Left ventricle myocardium inferior (tissue), 1 donor: ENCODE measurements around the gene EEFSEC. TPM values are rescaled to one million over a fixed set of nuclear protein-coding genes. Genes with fewer than 3 reads are reported as not detected.
A peak's percentile ranks its signal among the peaks of the same experiment; 100 is the strongest.

ENCODE experiments used
- DNase-seq: peaks from one replicate; pipeline ENCODE4 v3.0.0-alpha.2; 2020
- H3K27ac ChIP-seq: fragments of 200-600 bp; replicated peaks from 2 replicates; pipeline ENCODE4 v1.8.0; 2021
- H3K27me3 ChIP-seq: fragments of 200-600 bp; 2 replicates; pipeline ENCODE4 v1.8.0; 2021; ENCODE audit warnings: low read depth
- H3K36me3 ChIP-seq: fragments of 200-600 bp; 2 replicates; pipeline ENCODE4 v1.8.0; 2021
- H3K4me1 ChIP-seq: fragments of 200-600 bp; 2 replicates; pipeline ENCODE4 v1.8.0; 2021
- H3K4me3 ChIP-seq: fragments of 200-600 bp; 2 replicates; pipeline ENCODE4 v1.8.0; 2021; ENCODE audit warnings: mild to moderate bottlenecking, moderate library complexity
- H3K9me3 ChIP-seq: fragments of 200-600 bp; replicated peaks from 2 replicates; pipeline ENCODE4 v1.8.0; 2021
- intact Hi-C: fragments of 100-400 bp; cut with micrococcal nuclease; formaldehyde crosslinking; loops from one replicate; pipeline ENCODE4 v1.11.0; 2022
- total RNA-seq: library from RNA; stranded (reverse); fragmentation: NEBNext Ultra II Directional; extraction: Animal tissue kit (Norgen Biotek cat#: 25700); gene quantifications from one replicate; pipeline ENCODE4 v1.2.1, GENCODE V29; 2021
- TF ChIP-seq, protein P1 (sequence below): fragments of 200-600 bp; IDR thresholded peaks from 2 replicates; pipeline ENCODE4 v1.8.0; 2021; ENCODE audit warnings: antibody characterized with exemption, mild to moderate bottlenecking, borderline replicate concordance
- donor health status: DM: no; HTN: yes; CAD: no; lungs with severe emphysema.

EEFSEC gene
- total RNA-seq, 1 donor from 2014 or later = 23.7 TPM

DNA sequence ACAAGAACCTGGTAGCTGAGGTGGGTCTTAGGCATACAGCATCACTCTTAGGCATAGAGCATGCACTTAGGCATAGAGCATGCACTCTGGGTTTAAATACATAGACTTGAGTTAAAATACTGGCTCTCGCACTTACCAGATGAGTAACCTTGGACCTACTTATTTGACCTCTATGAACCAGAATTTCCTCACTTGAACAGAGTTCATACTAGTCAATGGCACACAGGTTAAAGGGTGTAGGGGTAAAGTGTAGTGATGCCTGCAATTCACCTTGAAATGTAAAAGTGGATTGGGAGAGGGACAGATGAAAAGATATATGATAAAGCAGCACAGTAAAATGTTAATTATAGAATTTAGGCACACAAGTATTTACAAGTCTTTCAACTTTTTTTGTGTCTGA is 31.3 kb upstream of the EEFSEC start:
- no peaks in the 10 kb centered on the region for H3K9me3 ChIP-seq
- intact Hi-C loops = no loop called here
- no peak overlapping the region for H3K4me3 ChIP-seq
- no peak for DNase-seq
- H3K36me3 ChIP-seq = peaks cover 11% of the 10 kb centered on the region
- TF ChIP-seq, protein P1, sequence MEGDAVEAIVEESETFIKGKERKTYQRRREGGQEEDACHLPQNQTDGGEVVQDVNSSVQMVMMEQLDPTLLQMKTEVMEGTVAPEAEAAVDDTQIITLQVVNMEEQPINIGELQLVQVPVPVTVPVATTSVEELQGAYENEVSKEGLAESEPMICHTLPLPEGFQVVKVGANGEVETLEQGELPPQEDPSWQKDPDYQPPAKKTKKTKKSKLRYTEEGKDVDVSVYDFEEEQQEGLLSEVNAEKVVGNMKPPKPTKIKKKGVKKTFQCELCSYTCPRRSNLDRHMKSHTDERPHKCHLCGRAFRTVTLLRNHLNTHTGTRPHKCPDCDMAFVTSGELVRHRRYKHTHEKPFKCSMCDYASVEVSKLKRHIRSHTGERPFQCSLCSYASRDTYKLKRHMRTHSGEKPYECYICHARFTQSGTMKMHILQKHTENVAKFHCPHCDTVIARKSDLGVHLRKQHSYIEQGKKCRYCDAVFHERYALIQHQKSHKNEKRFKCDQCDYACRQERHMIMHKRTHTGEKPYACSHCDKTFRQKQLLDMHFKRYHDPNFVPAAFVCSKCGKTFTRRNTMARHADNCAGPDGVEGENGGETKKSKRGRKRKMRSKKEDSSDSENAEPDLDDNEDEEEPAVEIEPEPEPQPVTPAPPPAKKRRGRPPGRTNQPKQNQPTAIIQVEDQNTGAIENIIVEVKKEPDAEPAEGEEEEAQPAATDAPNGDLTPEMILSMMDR = no peak
- no peak overlapping the region for H3K27ac ChIP-seq
- H3K27me3 ChIP-seq = no peaks in the 10 kb centered on the region
- peaks cover 24% of the 10 kb centered on the region for H3K4me1 ChIP-seq

DNA sequence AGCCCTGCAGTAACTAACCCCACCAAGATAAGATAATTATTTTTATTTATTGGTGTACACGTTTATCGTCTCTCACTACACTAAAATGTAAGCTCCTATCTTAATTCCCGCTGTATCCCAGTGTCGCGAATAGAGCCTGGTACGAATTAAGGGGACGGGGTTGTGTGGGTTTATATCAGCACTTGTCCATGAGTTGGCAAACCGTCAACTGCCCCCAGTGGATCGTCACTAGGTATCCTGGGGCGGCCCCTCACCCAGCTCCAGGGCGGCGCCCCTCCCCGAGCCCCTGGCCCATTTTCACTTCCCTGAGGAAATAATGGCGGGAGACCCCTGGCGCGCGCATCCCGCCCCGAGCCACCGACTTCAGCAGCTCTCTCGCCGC is 30.1 kb upstream of the EEFSEC start:
- no peak for DNase-seq
- Histone ChIP-seq H3K27me3 (no peaks in the 10 kb centered on the region), H3K36me3 (no peaks in the 10 kb centered on the region), H3K4me3 (peak overlapping the region; percentile 83), H3K27ac (peak overlapping the region; percentile 88), H3K9me3 (no peaks in the 10 kb centered on the region), H3K4me1 (peaks cover 24% of the 10 kb centered on the region)
- TF ChIP-seq, protein P1 = no peak
- intact Hi-C loops = no loop called here

DNA sequence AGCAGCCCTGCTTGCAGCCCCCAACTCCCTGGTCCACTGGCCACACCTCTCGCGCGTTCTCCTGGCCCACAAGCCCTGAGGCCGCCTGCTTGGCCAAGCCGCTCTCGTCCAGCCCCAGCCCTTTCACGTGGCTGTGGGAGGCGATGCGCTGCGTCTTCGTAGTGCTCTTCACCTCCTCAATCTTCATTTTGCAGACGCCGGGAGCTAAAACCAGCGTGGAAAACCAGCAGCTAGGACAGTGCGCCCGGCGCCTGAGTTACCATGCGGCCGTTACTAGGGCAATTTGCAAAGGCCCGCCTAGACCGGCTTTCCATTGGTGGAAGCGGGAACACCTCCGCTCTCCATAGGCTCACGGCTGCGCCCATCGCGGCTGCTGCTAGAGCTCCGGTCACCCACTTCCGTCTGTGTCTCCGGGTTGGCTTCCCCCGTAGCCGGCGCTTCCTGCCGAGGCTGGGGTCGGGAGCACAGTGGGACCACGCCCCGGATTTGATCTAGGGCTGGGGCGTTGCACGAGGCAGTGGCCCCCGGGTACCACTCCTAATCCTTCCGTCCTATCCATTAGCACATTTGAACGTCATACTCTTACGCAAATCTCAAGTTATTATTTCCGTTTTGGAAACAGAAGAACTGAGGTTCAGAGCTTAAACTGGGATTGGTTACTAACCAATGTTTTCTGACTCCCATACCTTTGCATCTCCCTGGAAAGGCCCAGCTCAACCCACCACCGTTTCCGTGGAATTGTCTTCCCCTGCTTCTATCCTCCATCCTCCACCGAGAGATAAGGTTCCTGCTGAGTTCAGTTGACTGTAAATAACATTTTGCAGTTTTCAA is 29.5 kb upstream of the EEFSEC start, which contains the start of gene RUVBL1:
Gene RUVBL1 (minus strand): TSS at position 275 of the 831 bp plus-strand sequence. CDS start 88 bp downstream, at position 187.
- H3K27ac ChIP-seq = peak within 1 kb of the TSS; percentile 88
- H3K4me3 ChIP-seq = peak within 1 kb of the TSS; percentile 83
- H3K36me3 ChIP-seq = no peaks in the 10 kb centered on the region
- peaks cover 24% of the 10 kb centered on the region for H3K4me1 ChIP-seq
- peak; percentile 98 for DNase-seq
- H3K9me3 ChIP-seq = no peaks in the 10 kb centered on the region
- TF ChIP-seq, protein P1 = no peak
- no peaks in the 10 kb centered on the region for H3K27me3 ChIP-seq
- intact Hi-C loops = no loop called here

DNA sequence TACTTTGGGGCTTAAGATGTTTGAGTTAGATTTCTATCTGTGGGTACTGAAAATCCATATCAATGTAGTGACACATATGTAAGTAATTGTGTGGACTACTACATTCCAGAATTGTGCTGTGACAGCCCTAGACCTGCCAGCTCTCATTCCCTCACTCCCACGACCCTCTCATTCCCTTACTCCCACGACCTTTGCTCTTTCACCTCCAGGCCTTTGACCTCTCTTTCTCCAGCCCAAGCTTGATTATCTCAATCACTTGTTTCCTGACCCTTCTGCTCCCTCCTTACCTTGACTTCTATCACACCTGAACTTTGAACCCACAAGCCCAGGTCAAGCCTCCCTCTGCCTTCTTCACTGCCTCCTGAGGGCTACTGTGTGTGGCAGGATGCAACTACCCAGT is 26.0 kb upstream of the EEFSEC start:
- Histone ChIP-seq H3K36me3 (no peaks in the 10 kb centered on the region), H3K4me3 (no peak overlapping the region), H3K9me3 (peaks cover 2% of the 10 kb centered on the region), H3K27ac (no peak overlapping the region), H3K27me3 (no peaks in the 10 kb centered on the region), H3K4me1 (peaks cover 18% of the 10 kb centered on the region)
- no peak for DNase-seq
- intact Hi-C loops = no loop called here
- TF ChIP-seq, protein P1 = no peak

DNA sequence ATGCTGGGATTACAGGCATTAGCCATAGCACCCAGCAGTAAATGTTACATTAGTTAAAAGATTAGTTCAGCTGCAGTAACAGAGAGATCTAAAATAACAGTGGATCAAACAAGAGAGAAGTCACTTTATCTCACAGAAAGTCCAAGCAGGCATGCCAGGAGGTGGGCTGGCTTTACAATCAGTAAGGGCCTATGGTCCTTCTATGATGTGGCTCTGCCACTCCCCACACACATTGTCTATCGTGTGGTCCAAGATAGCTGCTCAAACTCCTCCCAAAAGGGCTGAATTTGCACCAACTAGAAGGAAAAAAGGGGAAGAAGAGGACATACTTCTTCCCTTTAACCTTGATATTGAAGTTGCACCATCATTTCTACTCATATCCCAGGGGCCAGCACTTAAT is 25.0 kb upstream of the EEFSEC start:
- H3K9me3 ChIP-seq = peaks cover 5% of the 10 kb centered on the region
- H3K36me3 ChIP-seq = no peaks in the 10 kb centered on the region
- H3K4me1 ChIP-seq = peaks cover 8% of the 10 kb centered on the region
- DNase-seq = no peak
- H3K27me3 ChIP-seq = no peaks in the 10 kb centered on the region
- intact Hi-C loops = no loop called here
- TF ChIP-seq, protein P1 = no peak
- no peak overlapping the region for H3K27ac ChIP-seq
- H3K4me3 ChIP-seq = no peak overlapping the region
